Ovary (tissue), 3 donors: Measurements from ENCODE around the gene PRICKLE2.

Source experiments
- POLR2A ChIP-seq: fragments of 450-650 bp; IDR thresholded peaks from one replicate; pipeline ENCODE4 v1.6.1; 2017; ENCODE audit warnings: antibody characterized with exemption, mild to moderate bottlenecking, moderate library complexity
- TF ChIP-seq, protein P1 (sequence below), 3 donors: fragments of 450-650 bp in 2 of 3; fragments of 200-600 bp in 1 of 3; IDR thresholded peaks; one replicate each; pipeline versions ENCODE4 v1.5.1 to v1.8.0; 2016 to 2022; ENCODE audit warnings: antibody characterized with exemption in 3 of 3, mild to moderate bottlenecking in 1 of 3
- donor health status: DM: no; HTN: no; CAD: no.

DNA sequence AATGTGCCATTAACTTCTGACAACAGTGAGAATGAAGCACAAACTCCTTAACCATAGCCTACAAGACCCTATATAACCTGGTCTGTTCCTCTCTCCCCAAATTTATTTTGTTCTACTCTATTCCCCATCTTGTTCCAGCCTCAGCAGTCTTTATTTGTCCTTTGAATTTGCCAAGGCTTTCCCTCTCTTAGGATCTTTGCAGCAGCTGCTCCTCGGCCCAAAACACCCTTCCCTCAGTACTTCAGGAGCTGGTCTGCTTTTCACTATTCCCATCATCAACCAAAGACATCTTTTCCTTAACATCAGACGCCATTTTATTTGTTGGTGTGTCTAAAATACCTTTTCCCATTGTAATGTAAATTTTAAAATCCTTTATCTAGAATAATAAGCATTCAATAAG lies 10.2 kb downstream of the PRICKLE2 start:
- TF ChIP-seq POLR2A = no peak
- TF ChIP-seq, protein P1, sequence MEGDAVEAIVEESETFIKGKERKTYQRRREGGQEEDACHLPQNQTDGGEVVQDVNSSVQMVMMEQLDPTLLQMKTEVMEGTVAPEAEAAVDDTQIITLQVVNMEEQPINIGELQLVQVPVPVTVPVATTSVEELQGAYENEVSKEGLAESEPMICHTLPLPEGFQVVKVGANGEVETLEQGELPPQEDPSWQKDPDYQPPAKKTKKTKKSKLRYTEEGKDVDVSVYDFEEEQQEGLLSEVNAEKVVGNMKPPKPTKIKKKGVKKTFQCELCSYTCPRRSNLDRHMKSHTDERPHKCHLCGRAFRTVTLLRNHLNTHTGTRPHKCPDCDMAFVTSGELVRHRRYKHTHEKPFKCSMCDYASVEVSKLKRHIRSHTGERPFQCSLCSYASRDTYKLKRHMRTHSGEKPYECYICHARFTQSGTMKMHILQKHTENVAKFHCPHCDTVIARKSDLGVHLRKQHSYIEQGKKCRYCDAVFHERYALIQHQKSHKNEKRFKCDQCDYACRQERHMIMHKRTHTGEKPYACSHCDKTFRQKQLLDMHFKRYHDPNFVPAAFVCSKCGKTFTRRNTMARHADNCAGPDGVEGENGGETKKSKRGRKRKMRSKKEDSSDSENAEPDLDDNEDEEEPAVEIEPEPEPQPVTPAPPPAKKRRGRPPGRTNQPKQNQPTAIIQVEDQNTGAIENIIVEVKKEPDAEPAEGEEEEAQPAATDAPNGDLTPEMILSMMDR (IDR thresholded peaks at IDR 0.05) = no peak
